Measurements from ENCODE around the gene MINDY4. TPM values are rescaled to one million over a fixed set of nuclear protein-coding genes. Genes with fewer than 3 reads are reported as not detected.

Gene MINDY4
- total RNA-seq, 1 donor = 10.5 TPM

GRCh38 chr7:30843741-30844482 lies 72.7 kb downstream of the MINDY4 start:
- DNase-seq (ENCODE audit: insufficient read length, low spot score, missing footprints) = no peak
- TF ChIP-seq CTCF (IDR thresholded peaks at IDR 0.05; ENCODE audit: extremely low read depth, low read depth, low read length) = no peak
- Histone ChIP-seq H3K27ac (ENCODE audit: low read depth, low read length) (no peak overlapping the region), H3K4me3 (ENCODE audit: insufficient read depth, low read length) (no peak overlapping the region), H3K4me2 (ENCODE audit: insufficient read depth, low read length) (no peak overlapping the region), H4K20me1 (ENCODE audit: insufficient read depth, low read length) (no peaks in the 10 kb centered on the region), H3K36me3 (ENCODE audit: insufficient read depth, low read length) (no peaks in the 10 kb centered on the region), H3K79me2 (ENCODE audit: insufficient read depth, low read length) (no peaks in the 10 kb centered on the region), H3K4me1 (ENCODE audit: insufficient read depth, low read length) (no peaks in the 10 kb centered on the region), H3K9me3 (ENCODE audit: low read depth, low read length) (no peaks in the 10 kb centered on the region), H2AFZ (ENCODE audit: low read length) (no peak overlapping the region), H3K27me3 (ENCODE audit: insufficient read depth, low read length) (no peaks in the 10 kb centered on the region)

- Histone ChIP-seq H4K20me1 (ENCODE audit: insufficient read depth, low read length) (no peaks in the 10 kb centered on the region), H2AFZ (ENCODE audit: low read length) (no peak overlapping the region), H3K27me3 (ENCODE audit: insufficient read depth, low read length) (no peaks in the 10 kb centered on the region), H3K9me3 (ENCODE audit: low read depth, low read length) (no peaks in the 10 kb centered on the region), H3K79me2 (ENCODE audit: insufficient read depth, low read length) (no peaks in the 10 kb centered on the region), H3K4me1 (ENCODE audit: insufficient read depth, low read length) (no peaks in the 10 kb centered on the region), H3K27ac (ENCODE audit: low read depth, low read length) (no peak overlapping the region), H3K36me3 (ENCODE audit: insufficient read depth, low read length) (no peaks in the 10 kb centered on the region), H3K4me3 (ENCODE audit: insufficient read depth, low read length) (no peak overlapping the region), H3K4me2 (ENCODE audit: insufficient read depth, low read length) (no peak overlapping the region)
- no peak for TF ChIP-seq CTCF (IDR thresholded peaks at IDR 0.05; ENCODE audit: extremely low read depth, low read depth, low read length)
- DNase-seq (ENCODE audit: insufficient read length, low spot score, missing footprints) = no peak
Observed at GRCh38 chr7:30844483-30844874, 73.3 kb downstream of the MINDY4 start.

GRCh38 chr7:30844916-30845315 lies 73.7 kb downstream of the MINDY4 start:
- no peaks in the 10 kb centered on the region for H3K27me3 ChIP-seq (ENCODE audit: insufficient read depth, low read length)
- no peak for DNase-seq (ENCODE audit: insufficient read length, low spot score, missing footprints)
- H3K4me3 ChIP-seq (ENCODE audit: insufficient read depth, low read length) = no peak overlapping the region
- no peak overlapping the region for H3K4me2 ChIP-seq (ENCODE audit: insufficient read depth, low read length)
- H3K27ac ChIP-seq (ENCODE audit: low read depth, low read length) = no peak overlapping the region
- H3K79me2 ChIP-seq (ENCODE audit: insufficient read depth, low read length) = no peaks in the 10 kb centered on the region
- TF ChIP-seq CTCF (IDR thresholded peaks at IDR 0.05; ENCODE audit: extremely low read depth, low read depth, low read length) = no peak
- no peaks in the 10 kb centered on the region for H3K36me3 ChIP-seq (ENCODE audit: insufficient read depth, low read length)
- no peaks in the 10 kb centered on the region for H3K4me1 ChIP-seq (ENCODE audit: insufficient read depth, low read length)
- H4K20me1 ChIP-seq (ENCODE audit: insufficient read depth, low read length) = no peaks in the 10 kb centered on the region
- H2AFZ ChIP-seq (ENCODE audit: low read length) = no peak overlapping the region
- no peaks in the 10 kb centered on the region for H3K9me3 ChIP-seq (ENCODE audit: low read depth, low read length)

- H3K4me1 ChIP-seq (ENCODE audit: insufficient read depth, low read length) = no peaks in the 10 kb centered on the region
- no peak overlapping the region for H3K4me2 ChIP-seq (ENCODE audit: insufficient read depth, low read length)
- no peak for TF ChIP-seq CTCF (IDR thresholded peaks at IDR 0.05; ENCODE audit: extremely low read depth, low read depth, low read length)
- H3K4me3 ChIP-seq (ENCODE audit: insufficient read depth, low read length) = no peak overlapping the region
- H3K9me3 ChIP-seq (ENCODE audit: low read depth, low read length) = no peaks in the 10 kb centered on the region
- H3K27ac ChIP-seq (ENCODE audit: low read depth, low read length) = no peak overlapping the region
- DNase-seq (ENCODE audit: insufficient read length, low spot score, missing footprints) = peak; percentile 81
- peak overlapping the region; percentile 56 for H2AFZ ChIP-seq (ENCODE audit: low read length)
- no peaks in the 10 kb centered on the region for H4K20me1 ChIP-seq (ENCODE audit: insufficient read depth, low read length)
- H3K79me2 ChIP-seq (ENCODE audit: insufficient read depth, low read length) = no peaks in the 10 kb centered on the region
- H3K27me3 ChIP-seq (ENCODE audit: insufficient read depth, low read length) = no peaks in the 10 kb centered on the region
- no peaks in the 10 kb centered on the region for H3K36me3 ChIP-seq (ENCODE audit: insufficient read depth, low read length)
Observed at GRCh38 chr7:30845426-30846135, 74.4 kb downstream of the MINDY4 start.
